ENCODE results near the gene CCDC73. TPM values are rescaled to one million over a fixed set of nuclear protein-coding genes. Genes with fewer than 3 reads are reported as not detected.

CCDC73 gene
- not detected for polyA plus RNA-seq (2012; ENCODE audit: insufficient read length, low read depth)

- no peak for TF ChIP-seq POLR2AphosphoS5 (IDR thresholded peaks at IDR 0.05; ENCODE audit: low read depth, low read length)
These were observed at the start of gene CCDC73 for GRCh38 chr11:32794439-32794838. TSS of gene CCDC73 (minus strand) at chr11:32794662. CDS start at chr11:32760243, 34,419 bp downstream.

GRCh38 chr11:32843544-32843943, 49.1 kb upstream of the CCDC73 start:
- TF ChIP-seq FOXP2 (optimal IDR thresholded peaks at IDR 0.05; ENCODE audit: borderline replicate concordance, extremely low read depth, extremely low read length, insufficient read depth) (no peak), TAF1 (IDR thresholded peaks at IDR 0.05; ENCODE audit: borderline replicate concordance, insufficient read depth, low read length) (no peak), REST (IDR thresholded peaks at IDR 0.05; ENCODE audit: insufficient read depth in 1 of 2, low read depth in 2 of 2, low read length in 2 of 2) (no peak), POLR2AphosphoS5 (IDR thresholded peaks at IDR 0.05; ENCODE audit: low read depth, low read length) (no peak), SIN3A (IDR thresholded peaks at IDR 0.05; ENCODE audit: borderline replicate concordance, insufficient read depth, low read length) (no peak)

- TF ChIP-seq FOXP2 (optimal IDR thresholded peaks at IDR 0.05; ENCODE audit: borderline replicate concordance, extremely low read depth, extremely low read length, insufficient read depth) (no peak), POLR2AphosphoS5 (IDR thresholded peaks at IDR 0.05; ENCODE audit: low read depth, low read length) (no peak), TAF1 (IDR thresholded peaks at IDR 0.05; ENCODE audit: borderline replicate concordance, insufficient read depth, low read length) (no peak), SIN3A (IDR thresholded peaks at IDR 0.05; ENCODE audit: borderline replicate concordance, insufficient read depth, low read length) (no peak), REST (IDR thresholded peaks at IDR 0.05; ENCODE audit: insufficient read depth in 1 of 2, low read depth in 2 of 2, low read length in 2 of 2) (no peak)
These were observed 46.1 kb upstream of the CCDC73 start for GRCh38 chr11:32840587-32840986.

GRCh38 chr11:32839308-32839707, 44.8 kb upstream of the CCDC73 start:
- TF ChIP-seq REST (IDR thresholded peaks at IDR 0.05; ENCODE audit: insufficient read depth in 1 of 2, low read depth in 2 of 2, low read length in 2 of 2) (no peak), SIN3A (IDR thresholded peaks at IDR 0.05; ENCODE audit: borderline replicate concordance, insufficient read depth, low read length) (no peak)

GRCh38 chr11:32838505-32839274, 44.2 kb upstream of the CCDC73 start:
- TF ChIP-seq FOXP2 (optimal IDR thresholded peaks at IDR 0.05; ENCODE audit: borderline replicate concordance, extremely low read depth, extremely low read length, insufficient read depth) (no peak), POLR2AphosphoS5 (IDR thresholded peaks at IDR 0.05; ENCODE audit: low read depth, low read length) (no peak), TAF1 (IDR thresholded peaks at IDR 0.05; ENCODE audit: borderline replicate concordance, insufficient read depth, low read length) (no peak), SIN3A (IDR thresholded peaks at IDR 0.05; ENCODE audit: borderline replicate concordance, insufficient read depth, low read length) (no peak), REST (IDR thresholded peaks at IDR 0.05; ENCODE audit: insufficient read depth in 1 of 2, low read depth in 2 of 2, low read length in 2 of 2) (no peak)

Data from PFSK-1 (cell line).